GM06990 (cell line): ENCODE data around the gene MYO5B.

ENCODE experiments used
- DNase-seq: peaks from one replicate; pipeline ENCODE4 v3.0.0-alpha.2; 2011; ENCODE audit not compliant: insufficient read length; ENCODE audit errors: extremely low read depth
- H3K27me3 ChIP-seq: replicated peaks from 2 replicates; pipeline ENCODE4 v1.6.0; 2011; ENCODE audit warnings: low read length; ENCODE audit not compliant: control insufficient read depth, insufficient read depth
- H3K36me3 ChIP-seq: 2 replicates; pipeline ENCODE4 v1.5.1; 2011; ENCODE audit warnings: low read length; ENCODE audit not compliant: control insufficient read depth, insufficient read depth
- H3K4me3 ChIP-seq: replicated peaks from 2 replicates; pipeline ENCODE4 v1.5.1; 2011; ENCODE audit warnings: low read depth, mild to moderate bottlenecking, control low read depth, low read length
- TF ChIP-seq, protein P1 (sequence below): IDR thresholded peaks from 2 replicates; pipeline ENCODE4 v1.5.1; 2011; ENCODE audit warnings: low read length, control low read depth, mild to moderate bottlenecking, inconsistent platforms; ENCODE audit not compliant: insufficient read depth, poor library complexity, severe bottlenecking

Gene MYO5B

DNA sequence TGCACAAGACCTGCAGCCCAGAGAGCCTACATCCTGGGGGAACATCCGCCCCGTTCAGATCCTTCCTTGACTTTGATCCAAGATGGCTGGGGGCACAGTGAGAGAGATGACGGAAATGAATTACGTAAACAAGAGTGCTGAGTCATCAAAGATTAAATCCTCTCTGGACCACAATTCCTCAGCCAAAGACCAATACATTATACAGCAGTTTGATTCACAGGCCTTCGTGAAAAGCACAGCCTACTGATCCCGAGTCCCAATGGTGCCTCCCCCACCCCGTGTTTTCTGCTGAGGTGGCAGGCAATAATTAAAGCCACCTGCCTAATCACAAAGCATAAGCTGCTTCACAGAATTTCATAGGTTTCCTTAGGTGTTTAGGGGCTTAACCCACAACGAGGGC lies 43.0 kb downstream of the MYO5B start:
- Histone ChIP-seq H3K36me3 (no peaks in the 10 kb centered on the region), H3K4me3 (no peak overlapping the region), H3K27me3 (no peaks in the 10 kb centered on the region)
- DNase-seq, result no peak
- TF ChIP-seq, protein P1, sequence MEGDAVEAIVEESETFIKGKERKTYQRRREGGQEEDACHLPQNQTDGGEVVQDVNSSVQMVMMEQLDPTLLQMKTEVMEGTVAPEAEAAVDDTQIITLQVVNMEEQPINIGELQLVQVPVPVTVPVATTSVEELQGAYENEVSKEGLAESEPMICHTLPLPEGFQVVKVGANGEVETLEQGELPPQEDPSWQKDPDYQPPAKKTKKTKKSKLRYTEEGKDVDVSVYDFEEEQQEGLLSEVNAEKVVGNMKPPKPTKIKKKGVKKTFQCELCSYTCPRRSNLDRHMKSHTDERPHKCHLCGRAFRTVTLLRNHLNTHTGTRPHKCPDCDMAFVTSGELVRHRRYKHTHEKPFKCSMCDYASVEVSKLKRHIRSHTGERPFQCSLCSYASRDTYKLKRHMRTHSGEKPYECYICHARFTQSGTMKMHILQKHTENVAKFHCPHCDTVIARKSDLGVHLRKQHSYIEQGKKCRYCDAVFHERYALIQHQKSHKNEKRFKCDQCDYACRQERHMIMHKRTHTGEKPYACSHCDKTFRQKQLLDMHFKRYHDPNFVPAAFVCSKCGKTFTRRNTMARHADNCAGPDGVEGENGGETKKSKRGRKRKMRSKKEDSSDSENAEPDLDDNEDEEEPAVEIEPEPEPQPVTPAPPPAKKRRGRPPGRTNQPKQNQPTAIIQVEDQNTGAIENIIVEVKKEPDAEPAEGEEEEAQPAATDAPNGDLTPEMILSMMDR, result no peak

DNA sequence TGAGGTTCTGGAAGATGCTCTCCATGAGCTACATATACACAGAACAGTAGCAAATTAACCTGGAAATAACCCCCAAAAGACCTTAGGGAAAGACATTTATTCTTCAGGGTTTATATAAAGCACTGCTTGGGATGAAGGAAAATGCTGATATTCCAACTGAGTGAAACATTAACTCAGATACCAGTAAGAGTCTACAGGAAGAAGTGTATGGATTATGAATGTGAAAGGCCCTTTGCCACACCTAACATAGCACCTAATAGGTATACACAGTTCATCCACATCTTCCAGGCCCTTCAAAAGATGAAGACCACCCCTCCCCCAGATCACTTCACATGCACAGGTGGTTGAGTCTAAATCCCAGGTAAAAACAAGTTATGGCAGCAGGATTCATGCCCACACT lies 50.4 kb downstream of the MYO5B start:
- no peak overlapping the region for H3K4me3 ChIP-seq
- TF ChIP-seq, protein P1, result no peak
- no peaks in the 10 kb centered on the region for H3K36me3 ChIP-seq
- no peak for DNase-seq
- H3K27me3 ChIP-seq, result peaks cover 1% of the 10 kb centered on the region

DNA sequence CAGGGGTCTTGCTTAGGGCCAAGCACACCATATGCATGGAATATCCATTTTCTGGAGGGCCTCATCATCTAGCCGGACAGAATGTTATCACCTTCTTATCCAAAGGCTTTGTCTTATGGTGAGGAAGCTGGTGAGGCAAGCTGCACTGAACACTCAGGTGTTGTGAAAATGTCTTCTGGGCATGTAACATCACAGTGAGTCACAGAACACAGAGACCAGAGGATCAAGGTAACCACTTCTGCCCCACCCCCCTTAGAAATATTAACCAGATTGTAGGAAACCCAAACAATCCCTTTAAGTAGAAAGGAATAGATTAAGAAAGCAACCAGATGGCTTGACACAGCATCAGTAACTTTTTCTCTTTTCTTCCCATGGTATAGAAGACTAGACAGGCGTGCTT lies 51.1 kb downstream of the MYO5B start:
- no peaks in the 10 kb centered on the region for H3K36me3 ChIP-seq
- TF ChIP-seq, protein P1, result no peak
- peaks cover 1% of the 10 kb centered on the region for H3K27me3 ChIP-seq
- no peak for DNase-seq
- no peak overlapping the region for H3K4me3 ChIP-seq

DNA sequence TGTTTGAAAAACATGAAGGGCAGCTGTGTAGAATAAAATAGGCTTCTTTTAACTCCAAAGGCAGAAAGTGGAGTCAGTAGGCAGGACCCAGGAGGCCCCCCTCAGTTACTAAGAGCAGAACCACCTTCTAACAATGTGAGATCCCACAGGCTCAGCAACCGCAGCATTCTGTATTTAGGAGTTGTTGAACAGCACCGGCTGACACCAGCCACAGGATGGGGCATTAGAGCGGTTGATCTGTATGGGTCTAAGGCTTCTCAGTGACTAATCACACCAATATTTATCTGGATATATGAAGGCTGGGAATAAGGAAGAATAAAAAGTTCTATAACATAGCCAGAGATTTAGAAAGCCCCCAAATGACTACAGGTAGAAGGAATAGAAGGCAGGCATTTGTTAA lies 51.7 kb downstream of the MYO5B start:
- no peak for DNase-seq
- Histone ChIP-seq H3K36me3 (no peaks in the 10 kb centered on the region), H3K27me3 (peaks cover 1% of the 10 kb centered on the region), H3K4me3 (no peak overlapping the region)
- TF ChIP-seq, protein P1, result no peak

DNA sequence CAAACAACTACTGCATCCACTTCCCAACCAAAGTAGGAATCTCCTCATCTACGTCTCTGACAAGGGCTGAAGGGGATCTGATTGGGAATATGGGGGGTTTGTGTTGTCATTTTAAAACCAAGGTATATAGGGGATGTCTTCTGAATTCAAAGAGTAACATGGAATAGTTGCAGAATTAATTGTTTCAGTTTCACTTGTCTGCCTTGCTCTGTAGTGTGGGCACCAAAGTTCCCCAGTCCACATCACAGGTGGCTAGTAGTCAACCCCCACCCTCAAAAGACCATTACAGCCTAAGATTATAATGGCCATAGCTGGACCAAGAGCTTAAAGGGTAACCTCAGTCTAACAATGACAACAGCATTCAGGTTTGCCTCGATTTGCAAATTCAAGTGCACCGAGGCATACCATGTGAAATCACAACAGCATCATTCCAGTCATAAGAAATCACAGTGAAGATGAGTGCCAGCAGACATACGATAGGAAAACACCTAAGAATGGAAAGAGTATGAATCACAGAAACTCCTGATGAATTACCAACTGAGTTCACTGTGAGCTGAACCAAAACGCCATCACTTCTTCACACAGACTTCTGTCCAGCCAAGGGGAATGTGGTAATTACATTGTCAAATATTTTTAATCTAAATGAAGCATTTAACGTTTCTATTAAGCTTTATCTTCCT lies 52.4 kb downstream of the MYO5B start:
- Histone ChIP-seq H3K36me3 (no peaks in the 10 kb centered on the region), H3K27me3 (peaks cover 1% of the 10 kb centered on the region), H3K4me3 (no peak overlapping the region)
- TF ChIP-seq, protein P1, result no peak
- no peak for DNase-seq
